ENCODE measurements around the gene UBE2G2.
"Not testable (repeated sequence)": the region's sequence is repeated elsewhere in the genome, so short reads cannot be mapped to it uniquely, and the experiment has no call there.

UBE2G2 gene

DNA sequence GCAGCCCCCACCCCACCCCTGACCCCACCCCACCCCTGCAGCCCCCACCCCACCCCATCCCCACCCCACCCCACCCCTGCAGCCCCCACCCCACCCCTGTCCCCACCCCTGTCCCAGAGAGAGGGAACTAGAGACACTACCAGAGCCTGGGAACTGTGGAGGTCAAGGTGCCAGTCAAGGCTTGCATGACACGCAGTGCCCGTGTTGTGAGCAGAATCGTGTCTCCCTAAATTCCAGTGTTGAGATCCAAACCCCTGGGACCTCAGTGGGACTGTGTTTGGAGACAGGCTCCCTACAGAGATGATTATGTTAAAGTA lies 34.7 kb upstream of the UBE2G2 start:
- no peak for DNase-seq (ENCODE audit: low read depth in 3 of 3)

DNA sequence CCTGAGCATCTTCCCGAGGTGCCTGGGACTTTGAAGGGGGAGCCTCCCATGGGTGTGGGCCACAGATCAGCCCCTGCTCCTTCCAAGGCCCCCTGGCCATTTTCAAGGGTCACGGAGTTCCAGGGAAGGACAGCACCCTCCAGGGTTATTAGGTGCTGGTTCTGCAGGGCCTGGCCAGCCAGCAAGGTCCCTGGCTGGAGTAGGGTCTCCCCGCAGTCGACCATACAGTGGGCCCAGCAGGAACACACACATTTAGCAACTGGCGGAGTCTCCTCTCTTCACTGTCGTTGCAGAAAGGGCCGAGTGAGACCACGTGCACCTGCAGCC lies 34.0 kb upstream of the UBE2G2 start:
- no peak for DNase-seq (ENCODE audit: low read depth in 3 of 3)

DNA sequence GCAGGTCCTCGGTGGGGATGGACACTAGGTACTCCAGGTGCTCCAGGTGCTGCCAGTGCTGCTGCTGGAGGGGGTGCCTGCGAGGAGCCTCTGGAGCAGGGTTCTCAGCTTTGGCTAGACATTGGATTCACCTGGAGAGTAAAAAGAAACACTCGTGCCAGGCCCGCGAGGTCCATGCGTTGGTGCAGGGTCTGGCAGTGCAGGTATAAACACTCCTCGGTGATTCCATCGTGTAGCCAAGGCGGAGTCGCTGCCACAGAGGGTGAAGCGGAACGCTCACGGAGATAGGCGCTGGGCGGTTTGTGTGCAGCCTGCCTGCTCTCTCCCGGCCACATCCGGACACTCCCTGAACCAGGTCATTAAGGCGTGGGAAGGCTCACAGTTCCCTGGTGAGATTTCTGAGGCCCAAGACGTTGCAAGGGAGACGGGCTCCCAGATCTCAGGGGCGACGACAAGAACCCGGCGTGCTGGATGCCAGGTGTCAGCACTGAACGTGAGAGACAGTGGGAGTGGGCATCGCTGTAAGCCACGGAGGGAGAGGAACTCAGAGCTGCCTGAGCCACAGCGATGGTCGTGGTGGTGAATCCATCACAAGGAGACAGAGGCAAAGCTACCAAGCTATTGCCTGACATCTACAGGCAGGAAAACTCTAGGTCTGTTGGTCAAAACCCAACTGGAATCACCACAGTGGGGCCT lies 33.5 kb upstream of the UBE2G2 start:
- DNase-seq (ENCODE audit: low read depth in 3 of 3), result no peak

DNA sequence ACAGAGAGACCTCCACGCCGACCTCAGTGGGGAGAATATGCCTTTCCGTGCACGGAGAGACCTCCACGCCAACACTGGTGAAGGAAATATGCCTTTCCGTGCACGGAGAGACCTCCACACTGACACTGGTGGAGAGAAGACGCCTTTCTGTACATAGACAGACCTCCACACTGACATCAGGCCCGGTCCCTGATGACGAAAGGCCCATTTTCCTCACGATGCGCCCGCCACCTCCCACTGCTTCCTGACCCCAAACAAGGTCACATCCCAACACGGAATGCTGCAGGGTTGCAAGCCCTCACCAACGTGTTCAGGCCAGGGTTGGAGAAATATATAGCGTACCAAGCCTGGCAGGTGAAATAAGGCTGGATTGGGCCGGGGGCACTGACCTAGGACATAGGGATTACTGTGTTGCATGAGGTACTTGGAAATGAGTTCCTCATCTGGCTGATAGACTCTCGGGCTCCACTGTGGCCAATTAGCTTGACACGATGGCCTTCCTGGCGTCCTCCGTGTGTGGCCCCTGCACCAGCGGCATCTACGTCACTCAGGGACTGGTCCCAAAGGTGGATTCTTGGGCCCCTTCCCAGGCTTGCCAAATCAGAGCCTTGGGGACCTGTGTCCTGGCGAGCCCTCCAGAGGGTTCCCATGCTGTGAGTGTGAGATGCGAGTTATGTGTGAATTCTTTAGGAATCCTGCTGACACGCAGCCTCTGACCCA lies 32.8 kb upstream of the UBE2G2 start:
- DNase-seq (ENCODE audit: low read depth in 3 of 3), result no peak

DNA sequence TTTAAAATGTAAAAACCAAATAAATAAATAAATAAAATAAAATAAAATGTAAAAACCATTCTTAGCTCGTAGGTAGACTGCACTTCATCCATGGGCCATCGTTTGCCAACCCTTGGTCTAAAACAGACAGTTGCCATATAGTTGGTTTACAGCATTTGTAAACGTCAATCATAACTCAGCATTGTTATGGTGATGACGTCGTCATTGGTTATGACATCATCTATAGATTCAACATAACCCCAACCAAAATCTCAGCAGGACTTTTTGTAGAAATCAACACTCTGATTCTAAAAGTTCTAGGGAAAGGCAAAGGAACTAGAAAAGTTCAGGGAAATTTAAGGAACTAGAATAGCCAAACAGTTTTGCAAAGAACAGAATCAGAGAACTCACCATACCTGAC lies 32.0 kb upstream of the UBE2G2 start:
- DNase-seq (ENCODE audit: low read depth in 3 of 3), result no peak

DNA sequence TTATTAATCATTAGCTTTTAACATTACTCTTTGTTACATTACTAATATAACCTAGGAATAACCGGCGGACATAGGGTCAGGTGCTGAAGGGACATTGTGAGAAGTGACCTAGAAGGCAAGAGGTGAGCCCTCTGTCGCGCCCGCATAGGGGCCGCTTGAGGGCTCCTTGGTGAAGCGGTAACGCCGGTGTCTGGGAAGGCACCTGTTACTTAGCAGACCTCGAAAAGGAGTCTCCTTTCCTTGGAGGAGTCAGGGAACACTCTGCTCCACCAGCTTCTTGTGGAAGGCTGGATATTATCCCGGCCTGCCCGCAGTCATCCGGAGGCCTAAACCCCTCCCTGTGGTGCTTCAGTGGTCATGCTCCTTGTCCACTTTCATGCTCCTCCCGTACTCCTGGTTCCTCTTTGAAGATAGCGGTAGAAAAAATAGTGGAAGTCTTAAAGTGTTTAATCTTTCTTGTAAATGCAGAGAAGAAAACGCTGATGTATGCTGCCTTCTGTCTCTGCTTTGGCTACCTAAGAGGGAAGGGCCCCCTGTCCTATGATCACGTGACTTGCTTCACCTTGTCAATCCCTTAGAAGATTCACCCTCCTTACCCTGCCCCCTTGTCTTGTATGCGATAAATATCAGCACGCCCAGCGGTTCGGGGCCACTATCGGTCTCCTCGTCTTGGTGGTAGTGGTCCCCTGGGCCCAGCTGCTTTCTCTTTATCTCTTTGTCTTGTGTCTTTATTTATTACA lies 31.1 kb upstream of the UBE2G2 start:
- DNase-seq (ENCODE audit: low read depth in 3 of 3), result not testable (repeated sequence)

DNA sequence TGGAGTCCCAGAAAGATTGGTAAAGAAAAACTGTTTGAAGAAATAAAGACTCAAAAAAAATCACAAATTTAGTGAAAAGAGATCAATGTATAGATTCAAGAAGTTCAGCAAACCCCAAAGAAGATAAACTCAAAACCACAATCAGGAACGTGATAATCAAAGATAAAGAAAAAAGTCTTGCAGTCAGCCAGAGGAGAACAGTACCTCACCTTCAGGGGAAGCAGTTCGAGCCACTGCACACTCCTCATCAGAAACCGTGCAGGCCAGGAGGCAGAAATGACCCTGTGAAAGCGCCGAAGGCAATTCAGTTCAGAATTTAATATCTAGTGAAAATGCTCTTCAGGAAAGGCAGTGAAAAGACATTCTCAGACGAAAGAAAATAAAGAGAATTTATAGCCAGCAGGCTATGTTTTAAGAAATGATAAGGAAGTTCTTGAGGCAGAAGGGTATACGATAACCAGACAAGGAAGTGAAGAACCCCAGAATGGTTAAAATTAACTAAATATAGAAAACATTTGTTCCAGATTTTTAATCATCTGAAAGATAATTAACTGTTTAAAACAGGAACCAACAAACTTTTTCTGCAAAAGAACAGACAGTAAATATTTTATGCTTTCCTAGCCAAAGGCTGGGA lies 29.7 kb upstream of the UBE2G2 start:
- no peak for DNase-seq (ENCODE audit: low read depth in 3 of 3)

DNA sequence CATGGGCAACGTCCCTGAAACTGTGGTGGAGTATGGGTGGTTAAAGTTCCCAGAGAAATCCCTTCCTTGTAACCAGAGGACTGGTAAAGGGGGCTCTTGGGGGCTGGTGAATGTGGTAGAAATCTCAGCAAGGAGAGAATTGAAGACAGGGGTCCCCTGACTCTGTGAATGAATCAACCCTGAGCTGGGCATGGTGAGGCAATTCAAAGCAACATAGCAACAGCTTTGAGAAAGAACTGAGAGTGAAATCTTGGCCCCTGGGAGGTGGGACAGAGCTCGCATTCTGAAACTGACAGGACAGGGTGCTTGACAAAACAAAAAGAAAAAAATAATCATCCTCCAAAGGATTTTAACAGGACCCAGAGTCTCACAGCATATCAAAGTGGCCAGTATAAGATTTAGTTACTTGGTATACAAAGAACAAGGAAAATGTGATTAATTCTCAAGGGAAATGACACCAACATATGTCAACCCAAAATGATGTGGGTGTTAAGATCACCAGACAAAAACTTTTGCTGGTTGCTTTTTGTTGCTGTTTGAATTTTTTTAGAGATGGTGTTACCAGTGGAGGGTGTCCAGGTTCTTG lies 28.0 kb upstream of the UBE2G2 start:
- DNase-seq (ENCODE audit: low read depth in 3 of 3), result no peak

DNA sequence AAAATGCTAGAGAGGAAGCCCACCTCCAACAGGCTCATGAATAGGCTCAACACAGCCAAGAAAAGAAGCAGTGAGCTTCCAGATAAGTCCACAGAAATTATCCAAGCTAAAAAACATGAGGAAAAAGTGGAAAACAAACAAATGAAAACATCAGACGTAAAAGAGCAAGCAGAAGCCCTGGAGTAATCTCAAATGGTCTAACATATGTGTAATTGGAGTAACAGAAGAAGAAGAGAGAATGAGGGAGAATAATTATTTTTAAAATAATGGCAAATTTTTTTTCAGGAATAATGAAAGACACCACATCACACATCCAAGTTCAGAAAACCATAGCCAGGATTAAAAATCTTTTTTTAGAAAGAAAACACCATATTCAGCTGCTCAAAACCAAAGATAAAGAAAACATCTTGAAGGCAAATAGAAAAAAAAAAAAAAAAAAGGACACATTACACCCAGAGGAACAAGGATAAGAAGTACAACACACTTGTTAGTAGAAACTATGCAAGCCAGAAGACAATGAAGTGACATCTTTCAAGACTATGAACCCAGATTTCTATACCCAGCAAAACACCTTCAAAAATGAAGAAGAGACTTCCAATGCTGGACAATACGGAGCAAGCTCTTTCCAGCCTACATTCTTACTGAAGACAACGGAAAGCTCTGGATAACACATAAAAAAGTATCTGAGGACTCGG lies 26.9 kb upstream of the UBE2G2 start:
- DNase-seq (ENCODE audit: low read depth in 3 of 3), result no peak

DNA sequence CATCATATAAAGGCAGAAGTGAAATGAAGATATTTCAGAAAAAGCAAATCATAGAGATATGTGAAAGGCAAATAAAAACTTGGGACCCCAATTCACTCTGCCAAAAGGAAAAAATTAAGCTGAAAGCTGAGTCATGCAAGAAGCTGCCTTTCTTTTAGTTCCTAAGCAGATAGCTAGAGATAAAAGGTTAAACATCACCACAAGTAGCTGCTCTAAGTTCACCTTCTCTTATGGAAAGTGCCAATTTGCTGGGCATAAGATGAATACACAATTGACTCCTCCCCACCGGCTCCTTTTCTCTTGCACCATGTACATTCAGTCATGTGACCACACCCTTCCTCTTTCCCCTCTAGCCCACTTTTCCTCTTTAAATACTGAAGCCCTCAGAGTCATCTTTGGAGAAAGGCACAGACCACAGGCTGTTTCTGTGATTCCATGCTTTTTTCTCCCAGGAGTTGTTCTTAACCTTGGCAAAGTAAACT lies 21.6 kb upstream of the UBE2G2 start:
- no peak for DNase-seq (ENCODE audit: low read depth in 3 of 3)

DNA sequence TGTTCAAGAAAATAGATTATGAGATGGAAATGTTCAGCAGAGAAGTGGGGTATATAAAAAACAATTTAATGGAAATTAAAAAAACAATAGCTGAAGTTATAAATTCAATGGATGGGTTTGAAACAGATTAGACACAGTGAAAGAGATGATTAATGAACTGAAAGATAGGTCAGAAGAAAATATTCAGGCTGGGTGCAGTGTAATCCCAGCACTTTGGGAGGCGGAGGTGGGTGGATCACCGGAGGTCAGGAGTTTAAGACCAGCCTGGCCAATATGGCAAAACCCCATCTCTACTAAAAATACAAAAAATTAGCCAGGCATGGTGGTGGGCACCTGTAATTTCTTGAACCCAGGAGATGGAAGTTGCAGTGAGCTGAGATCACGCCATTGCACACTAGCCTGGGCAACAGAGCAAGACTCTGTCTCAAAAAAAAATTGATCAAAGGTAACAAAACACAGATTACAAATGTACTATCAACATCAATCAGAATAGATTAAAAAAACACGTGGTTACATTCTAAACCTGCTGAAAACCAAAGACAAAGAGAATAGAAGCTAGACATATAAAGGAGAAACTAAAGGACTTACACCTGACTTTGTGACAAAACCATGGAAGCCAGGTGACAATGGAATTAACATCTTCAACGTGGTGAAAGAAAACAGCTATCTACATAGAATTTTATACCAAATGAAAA lies 21.0 kb upstream of the UBE2G2 start:
- no peak for DNase-seq (ENCODE audit: low read depth in 3 of 3)

DNA sequence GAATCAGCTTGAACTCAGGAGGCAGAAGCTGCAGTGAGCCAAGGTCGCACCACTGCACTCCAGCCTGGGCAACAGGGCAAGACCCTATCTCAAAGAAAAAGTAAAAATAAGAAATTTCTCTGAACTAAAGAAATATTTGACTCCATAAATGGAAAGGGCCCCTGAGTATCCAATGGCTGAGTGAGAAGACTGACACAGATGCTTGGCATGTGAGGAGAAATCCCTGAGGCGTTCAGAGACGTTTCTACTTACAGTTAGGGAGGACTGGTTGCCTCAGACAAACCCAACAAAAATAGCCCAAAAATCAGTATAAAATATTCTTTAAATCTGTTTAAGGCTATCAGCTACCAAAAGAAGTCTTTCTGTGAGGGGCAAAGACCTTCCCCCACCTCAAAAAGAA lies 19.2 kb upstream of the UBE2G2 start:
- DNase-seq (ENCODE audit: low read depth in 3 of 3), result no peak

DNA sequence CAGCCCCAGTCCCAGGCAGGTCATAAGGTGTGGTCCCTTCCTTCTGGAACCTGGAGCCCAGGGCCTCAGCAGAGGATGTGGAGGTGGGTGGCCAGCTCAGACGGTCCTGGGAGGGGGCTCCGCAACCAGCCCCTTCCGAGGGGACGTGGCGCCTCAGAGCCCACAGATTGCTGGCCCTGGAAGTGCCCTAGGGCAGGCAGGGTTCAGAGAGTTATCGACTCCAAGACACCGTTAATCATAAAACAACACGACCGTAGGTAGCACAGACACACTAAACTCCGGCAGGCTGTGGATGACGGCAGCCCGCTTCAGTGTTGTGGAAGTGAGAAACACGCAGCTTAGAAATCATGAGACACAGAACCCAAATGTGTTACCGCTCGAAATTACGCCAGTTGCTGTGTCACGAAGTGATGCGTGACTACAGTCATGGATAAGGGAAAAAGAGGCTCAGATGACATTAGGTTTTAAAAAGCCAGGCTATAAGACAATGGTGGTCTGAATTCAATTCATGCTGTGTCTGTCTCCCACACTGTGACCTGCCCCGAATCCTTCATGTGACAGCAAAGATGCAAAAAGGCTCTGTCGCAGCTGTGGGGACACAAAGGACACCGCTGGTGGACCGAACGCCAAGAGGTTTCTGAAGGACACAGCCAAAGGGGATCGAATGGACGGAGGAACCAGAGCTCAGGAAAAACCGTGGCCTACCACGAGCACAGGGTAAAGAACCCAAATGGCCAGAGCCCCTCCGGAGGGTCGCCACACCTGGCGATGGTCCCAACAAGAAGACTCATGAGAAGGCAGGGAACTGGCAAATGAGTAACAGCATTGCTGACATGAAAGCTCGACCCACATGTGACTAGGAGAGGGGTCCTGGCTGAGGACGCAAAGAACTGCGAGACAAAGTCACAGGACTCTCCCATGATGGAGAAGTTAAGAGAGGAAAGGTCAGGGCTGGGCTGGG lies 17.9 kb upstream of the UBE2G2 start:
- DNase-seq (ENCODE audit: low read depth in 3 of 3), result no peak

DNA sequence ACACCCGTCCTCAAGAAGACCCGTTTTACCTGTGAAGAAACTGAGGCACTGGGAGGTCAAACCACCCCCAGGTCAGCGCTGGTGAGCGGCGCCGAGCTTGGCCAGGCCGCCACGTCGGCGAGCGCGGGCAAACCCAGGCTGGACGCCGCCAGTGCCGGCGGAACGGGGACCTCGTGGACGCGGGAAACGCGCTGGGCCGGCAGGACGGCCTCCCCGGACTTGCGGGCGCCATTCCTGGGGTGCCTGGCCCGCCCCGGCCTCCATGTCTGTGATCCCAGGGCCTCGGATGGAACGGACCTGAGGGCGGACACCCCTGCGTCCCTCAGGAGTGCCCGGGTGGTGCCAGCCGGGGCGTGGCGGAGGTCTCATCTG lies 17.0 kb upstream of the UBE2G2 start:
- DNase-seq (ENCODE audit: low read depth in 3 of 3), result no peak

DNA sequence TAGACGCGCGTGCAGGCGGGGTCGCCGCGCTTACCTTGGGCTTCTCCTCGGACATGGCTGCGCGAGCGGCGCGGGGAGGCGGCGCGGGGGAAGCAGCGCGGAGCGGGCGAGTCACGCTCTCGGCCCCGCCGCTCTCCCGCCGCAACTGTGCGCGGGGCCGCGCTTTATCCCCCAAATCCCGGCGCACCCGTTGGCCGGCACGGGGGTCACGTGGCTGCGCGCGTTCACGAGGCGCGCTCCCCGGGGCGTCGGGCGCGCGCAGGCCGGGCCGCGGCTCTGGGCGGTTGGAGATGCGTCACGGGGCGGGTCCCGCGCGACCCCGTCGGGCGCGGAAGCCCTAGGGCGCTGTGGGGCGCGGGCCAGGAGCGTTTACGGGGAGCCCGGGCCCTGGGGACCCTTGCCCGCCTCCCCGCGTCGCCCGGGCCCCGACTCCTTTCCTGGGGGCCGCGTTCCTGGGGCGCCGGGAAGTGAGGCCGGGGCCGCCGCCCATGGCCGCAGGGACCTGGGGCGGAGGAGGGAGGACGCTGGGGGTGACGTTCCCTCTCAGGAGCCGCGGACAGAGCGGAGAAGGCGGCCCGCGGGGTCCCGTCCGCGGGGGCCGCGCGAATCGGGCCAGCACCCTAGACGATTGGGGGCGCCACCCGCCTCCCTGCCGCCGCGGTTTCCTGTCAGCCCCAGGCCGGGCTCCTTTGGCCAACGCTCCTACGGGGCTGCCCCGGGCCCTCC lies 16.5 kb upstream of the UBE2G2 start, which contains the start of gene SUMO3:
SUMO3 (minus strand) TSS at position 149 of the 726 bp plus-strand sequence; CDS start at position 55, 94 bp downstream.
- DNase-seq (ENCODE audit: low read depth in 3 of 3), result peak; percentile 65 to 76 (median 75)

DNA sequence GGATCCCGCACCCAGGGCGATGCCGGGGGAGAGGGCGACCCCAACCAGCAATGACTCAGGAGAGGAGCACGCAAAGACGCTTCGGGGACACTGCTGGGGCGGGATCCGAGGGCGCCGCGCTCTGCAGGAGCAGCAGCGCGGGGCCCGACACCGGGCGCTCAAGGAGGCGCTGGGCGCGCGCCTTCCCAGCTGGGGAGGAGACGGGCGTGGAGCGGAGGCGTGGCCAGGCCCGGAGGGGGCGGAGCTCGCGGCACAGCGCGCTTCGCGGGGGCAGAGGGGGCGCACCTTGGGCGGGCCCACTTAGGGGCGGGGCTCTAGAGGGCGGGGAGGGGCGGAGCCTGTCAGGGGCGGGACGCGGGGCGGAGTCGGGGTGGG lies 15.9 kb upstream of the UBE2G2 start:
- DNase-seq (ENCODE audit: low read depth in 3 of 3), result peak; percentile 88 to 93 (median 92)

DNA sequence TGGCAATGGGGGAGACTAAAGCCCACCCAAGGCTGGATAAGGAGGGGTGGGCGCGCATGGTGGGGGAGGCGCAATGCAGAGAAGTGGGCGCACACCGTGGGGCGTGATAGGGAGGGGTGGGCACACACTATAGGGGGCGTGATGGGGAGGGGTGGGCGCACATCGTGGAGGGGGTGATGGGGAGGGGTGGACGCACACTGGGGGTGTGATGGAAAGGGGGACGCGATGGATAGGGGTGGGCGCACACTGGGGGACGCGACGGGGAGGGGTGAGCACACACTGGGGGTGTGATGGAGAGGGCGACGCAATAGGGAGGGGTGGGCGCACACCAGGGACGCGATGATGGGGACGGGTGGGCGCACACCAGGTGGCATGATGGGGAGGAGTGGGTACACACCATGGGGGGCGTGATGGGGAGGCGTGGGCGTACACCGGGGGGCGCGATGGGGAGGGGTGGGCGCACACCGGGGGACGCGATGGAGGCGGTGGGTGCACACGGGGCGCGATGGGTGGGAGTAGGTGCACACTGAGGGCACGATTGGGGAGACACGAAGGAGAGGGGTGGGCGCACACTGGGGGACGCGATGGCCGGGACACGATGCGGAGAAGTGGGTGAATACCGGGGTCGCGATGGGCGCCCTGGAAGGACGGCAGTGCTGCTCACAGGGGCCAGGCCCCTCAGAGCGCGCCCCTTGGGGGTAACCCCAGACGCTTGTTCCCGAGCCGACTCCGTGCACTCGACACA lies 15.3 kb upstream of the UBE2G2 start:
- no peak for DNase-seq (ENCODE audit: low read depth in 3 of 3)
